ENCODE data around the gene TRIP10. TPM values are rescaled to one million over a fixed set of nuclear protein-coding genes. Genes with fewer than 3 reads are reported as not detected.
A peak's percentile ranks its signal among the peaks of the same experiment; 100 is the strongest.
"Not testable (repeated sequence)": the region's sequence is repeated elsewhere in the genome, so short reads cannot be mapped to it uniquely, and the experiment has no call there.

Gene TRIP10
- total RNA-seq, 1 experiment from 2014 or later = 107 TPM

GRCh38 chr19:6767357-6768235, 28.1 kb downstream of the TRIP10 start, which contains the start of gene SH2D3A:
Gene SH2D3A (minus strand): TSS chr19:6767435. CDS start chr19:6763748, 3,687 bp downstream.
- DNase-seq = peak; percentile 95 to 96
- no TSS peak for BruUV-seq (replicated peaks)
- Histone ChIP-seq H3K9me3 (no peaks in the 10 kb centered on the region), H3K27me3 (replicated peaks; ENCODE audit: control insufficient read depth, insufficient read depth, low read length) (no peaks in the 10 kb centered on the region), H3K4me1 (peaks cover 13% of the 10 kb centered on the region), H3K4me3 (ENCODE audit: low read depth, low read length) (peak within 1 kb of the TSS; percentile 80), H3K36me3 (ENCODE audit: control insufficient read depth, insufficient read depth, low read length) (no peaks in the 10 kb centered on the region; the same call in 1 of the 2 replicates)
- Mint-ChIP-seq H3K4me3 (ENCODE audit: unreplicated experiment) (peak within 1 kb of the TSS; percentile 80), H3K9me3 (ENCODE audit: unreplicated experiment) (no peaks in the 10 kb centered on the region), H3K27ac (ENCODE audit: unreplicated experiment) (peak within 1 kb of the TSS; percentile 94), H3K27me3 (ENCODE audit: insufficient read depth, unreplicated experiment) (no peaks in the 10 kb centered on the region), H3K4me1 (ENCODE audit: low read depth, unreplicated experiment) (peaks cover 10% of the 10 kb centered on the region), H3K36me3 (ENCODE audit: insufficient read depth, unreplicated experiment) (peaks cover 43% of the 10 kb centered on the region)
- ChIA-PET CTCF (interaction anchor here (1.6 kb wide), 1 partner anchor 29 kb away, joined by 5 read pairs; no protein-coding TSS in a partner anchor), POLR2A (interaction anchor here (0.6 to 1.9 kb wide), 2 partner anchors 15 to 27 kb away, joined by 3 to 13 read pairs; no protein-coding TSS in a partner anchor)
- intact Hi-C loops (cut with micrococcal nuclease; ENCODE audit: unreplicated experiment) = loop anchor here (1.0 to 2.0 kb wide), 2 partner anchors 96 to 251 kb away; no protein-coding TSS in a partner anchor
- TF ChIP-seq CTCF (IDR thresholded peaks at IDR 0.05; ENCODE audit: insufficient read depth in 1 of 2, low read depth in 1 of 2, low read length in 1 of 2, severe bottlenecking in 1 of 2, unreplicated experiment in 1 of 2) = no peak

- Histone ChIP-seq H3K27me3 (replicated peaks; ENCODE audit: control insufficient read depth, insufficient read depth, low read length) (no peaks in the 10 kb centered on the region), H3K36me3 (ENCODE audit: control insufficient read depth, insufficient read depth, low read length) (no peaks in the 10 kb centered on the region; the same call in 1 of the 2 replicates), H3K4me1 (peaks cover 13% of the 10 kb centered on the region), H3K9me3 (no peaks in the 10 kb centered on the region), H3K4me3 (ENCODE audit: low read depth, low read length) (no peak overlapping the region)
- ChIA-PET CTCF (no interaction called here), POLR2A (no interaction called here)
- Mint-ChIP-seq H3K27ac (ENCODE audit: unreplicated experiment) (no peak overlapping the region), H3K4me1 (ENCODE audit: low read depth, unreplicated experiment) (peaks cover 10% of the 10 kb centered on the region), H3K36me3 (ENCODE audit: insufficient read depth, unreplicated experiment) (peaks cover 40% of the 10 kb centered on the region), H3K9me3 (ENCODE audit: unreplicated experiment) (no peaks in the 10 kb centered on the region), H3K4me3 (ENCODE audit: unreplicated experiment) (peak overlapping the region; percentile 80), H3K27me3 (ENCODE audit: insufficient read depth, unreplicated experiment) (no peaks in the 10 kb centered on the region)
- intact Hi-C loops (cut with micrococcal nuclease; ENCODE audit: unreplicated experiment) = no loop called here
- TF ChIP-seq CTCF (IDR thresholded peaks at IDR 0.05; ENCODE audit: insufficient read depth in 1 of 2, low read depth in 1 of 2, low read length in 1 of 2, severe bottlenecking in 1 of 2, unreplicated experiment in 1 of 2) = no peak
- BruUV-seq (replicated peaks) = no TSS peak
- DNase-seq = no peak
Observed at GRCh38 chr19:6768236-6768785, 28.8 kb downstream of the TRIP10 start.

- H3K4me3 ChIP-seq (ENCODE audit: low read depth, low read length) = no peak overlapping the region
- H3K27me3 ChIP-seq (replicated peaks; ENCODE audit: control insufficient read depth, insufficient read depth, low read length) = no peaks in the 10 kb centered on the region
- no peak overlapping the region for H3K27ac Mint-ChIP-seq (ENCODE audit: unreplicated experiment)
- BruUV-seq (replicated peaks) = no TSS peak
- H3K27me3 Mint-ChIP-seq (ENCODE audit: insufficient read depth, unreplicated experiment) = no peaks in the 10 kb centered on the region
- peaks cover 13% of the 10 kb centered on the region for H3K4me1 ChIP-seq
- H3K9me3 ChIP-seq = no peaks in the 10 kb centered on the region
- peaks cover 10% of the 10 kb centered on the region for H3K4me1 Mint-ChIP-seq (ENCODE audit: low read depth, unreplicated experiment)
- intact Hi-C loops (cut with micrococcal nuclease; ENCODE audit: unreplicated experiment) = no loop called here
- peak in 1 of 2 experiments; percentile 40 for TF ChIP-seq CTCF (IDR thresholded peaks at IDR 0.05; ENCODE audit: insufficient read depth in 1 of 2, low read depth in 1 of 2, low read length in 1 of 2, severe bottlenecking in 1 of 2, unreplicated experiment in 1 of 2)
- no peak overlapping the region for H3K4me3 Mint-ChIP-seq (ENCODE audit: unreplicated experiment)
- no peaks in the 10 kb centered on the region for H3K9me3 Mint-ChIP-seq (ENCODE audit: unreplicated experiment)
- ChIA-PET POLR2A (no interaction called here), CTCF (no interaction called here)
- H3K36me3 ChIP-seq (ENCODE audit: control insufficient read depth, insufficient read depth, low read length) = no peaks in the 10 kb centered on the region; the same call in 1 of the 2 replicates
- no peak for DNase-seq
- H3K36me3 Mint-ChIP-seq (ENCODE audit: insufficient read depth, unreplicated experiment) = peaks cover 37% of the 10 kb centered on the region
Observed at GRCh38 chr19:6769006-6769619, 29.6 kb downstream of the TRIP10 start.

GRCh38 chr19:6771648-6772027, 32.2 kb downstream of the TRIP10 start:
- H3K4me3 ChIP-seq (ENCODE audit: low read depth, low read length); H3K4me1 Mint-ChIP-seq (ENCODE audit: low read depth, unreplicated experiment); H3K4me3 Mint-ChIP-seq (ENCODE audit: unreplicated experiment); POLR2A ChIA-PET; H3K36me3 ChIP-seq (ENCODE audit: control insufficient read depth, insufficient read depth, low read length); H3K27me3 Mint-ChIP-seq (ENCODE audit: insufficient read depth, unreplicated experiment); CTCF ChIA-PET; H3K27ac Mint-ChIP-seq (ENCODE audit: unreplicated experiment); H3K27me3 ChIP-seq (replicated peaks; ENCODE audit: control insufficient read depth, insufficient read depth, low read length); BruUV-seq (replicated peaks); H3K9me3 ChIP-seq; DNase-seq; H3K4me1 ChIP-seq; intact Hi-C loops (cut with micrococcal nuclease; ENCODE audit: unreplicated experiment): not testable (repeated sequence)
- peaks cover 11% of the 10 kb centered on the region for H3K9me3 Mint-ChIP-seq (ENCODE audit: unreplicated experiment)
- peaks cover 27% of the 10 kb centered on the region for H3K36me3 Mint-ChIP-seq (ENCODE audit: insufficient read depth, unreplicated experiment)
